Fibroblast of pulmonary artery (primary cell): ENCODE measurements around the gene MLF2.

ENCODE experiments used
- DNase-seq: peaks from one replicate; pipeline ENCODE4 v3.0.0-alpha.2; 2010; ENCODE audit warnings: low read depth
- H3K4me3 ChIP-seq: replicated peaks from 2 replicates; pipeline ENCODE4 v1.5.1; 2011; ENCODE audit warnings: low read depth, mild to moderate bottlenecking, control low read depth, low read length, moderate library complexity
- TF ChIP-seq, protein P1 (sequence below): IDR thresholded peaks from 2 replicates; pipeline ENCODE4 v1.5.1; 2011; ENCODE audit warnings: mild to moderate bottlenecking, control low read depth, low read length, inconsistent platforms; ENCODE audit errors: missing control alignments

The MLF2 gene, protein sequence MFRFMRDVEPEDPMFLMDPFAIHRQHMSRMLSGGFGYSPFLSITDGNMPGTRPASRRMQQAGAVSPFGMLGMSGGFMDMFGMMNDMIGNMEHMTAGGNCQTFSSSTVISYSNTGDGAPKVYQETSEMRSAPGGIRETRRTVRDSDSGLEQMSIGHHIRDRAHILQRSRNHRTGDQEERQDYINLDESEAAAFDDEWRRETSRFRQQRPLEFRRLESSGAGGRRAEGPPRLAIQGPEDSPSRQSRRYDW

DNA sequence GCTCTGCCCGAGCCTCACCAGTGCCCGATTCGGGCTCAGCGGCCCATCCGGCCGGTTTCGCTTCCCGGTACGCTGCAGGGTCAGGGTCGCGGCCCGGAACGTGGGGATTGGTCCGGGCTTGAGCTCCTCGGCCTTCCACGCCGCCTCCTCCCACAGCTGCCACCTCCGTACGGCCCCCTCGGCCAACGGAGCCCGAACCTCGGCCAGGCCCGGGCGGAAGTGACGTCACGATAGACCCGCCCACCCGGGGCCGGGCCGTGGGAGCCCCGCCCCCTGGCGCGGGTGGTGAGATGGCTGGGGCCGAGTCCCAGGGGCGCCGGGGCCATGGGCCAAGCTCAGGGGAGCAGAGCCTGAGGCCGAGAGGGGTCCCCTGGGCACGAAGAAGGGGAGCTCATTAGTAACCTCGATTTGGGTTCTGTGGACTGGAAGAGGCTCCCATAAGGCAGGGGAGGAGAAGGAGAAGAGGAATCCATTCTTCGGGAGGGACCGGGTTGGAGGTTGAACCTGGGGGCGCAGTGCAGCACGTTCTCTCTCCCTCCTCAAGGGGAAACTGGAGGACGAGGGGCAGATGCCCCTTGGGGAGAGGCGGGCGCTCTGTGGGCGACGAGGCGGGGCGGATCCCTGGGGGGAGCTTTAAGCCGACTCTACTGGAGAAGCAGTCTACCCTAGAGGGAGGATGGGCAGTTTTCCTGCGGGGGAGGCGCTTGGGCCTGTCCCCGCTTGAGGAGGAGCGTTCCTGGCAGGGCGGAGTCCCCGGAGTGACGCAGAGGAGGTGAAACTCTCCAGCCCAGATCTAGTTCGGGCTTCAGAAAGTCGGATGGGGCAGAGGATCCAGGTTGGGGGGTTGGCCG, at the start of gene MLF2:
TSS of gene MLF2 (minus strand) at position 221 of the 851 bp plus-strand sequence. CDS start 807 bp downstream, outside the sequence.
- H3K4me3 ChIP-seq: peak within 1 kb of the TSS; percentile 90
- DNase-seq: peak; percentile 99
- TF ChIP-seq, protein P1, sequence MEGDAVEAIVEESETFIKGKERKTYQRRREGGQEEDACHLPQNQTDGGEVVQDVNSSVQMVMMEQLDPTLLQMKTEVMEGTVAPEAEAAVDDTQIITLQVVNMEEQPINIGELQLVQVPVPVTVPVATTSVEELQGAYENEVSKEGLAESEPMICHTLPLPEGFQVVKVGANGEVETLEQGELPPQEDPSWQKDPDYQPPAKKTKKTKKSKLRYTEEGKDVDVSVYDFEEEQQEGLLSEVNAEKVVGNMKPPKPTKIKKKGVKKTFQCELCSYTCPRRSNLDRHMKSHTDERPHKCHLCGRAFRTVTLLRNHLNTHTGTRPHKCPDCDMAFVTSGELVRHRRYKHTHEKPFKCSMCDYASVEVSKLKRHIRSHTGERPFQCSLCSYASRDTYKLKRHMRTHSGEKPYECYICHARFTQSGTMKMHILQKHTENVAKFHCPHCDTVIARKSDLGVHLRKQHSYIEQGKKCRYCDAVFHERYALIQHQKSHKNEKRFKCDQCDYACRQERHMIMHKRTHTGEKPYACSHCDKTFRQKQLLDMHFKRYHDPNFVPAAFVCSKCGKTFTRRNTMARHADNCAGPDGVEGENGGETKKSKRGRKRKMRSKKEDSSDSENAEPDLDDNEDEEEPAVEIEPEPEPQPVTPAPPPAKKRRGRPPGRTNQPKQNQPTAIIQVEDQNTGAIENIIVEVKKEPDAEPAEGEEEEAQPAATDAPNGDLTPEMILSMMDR: no peak

DNA sequence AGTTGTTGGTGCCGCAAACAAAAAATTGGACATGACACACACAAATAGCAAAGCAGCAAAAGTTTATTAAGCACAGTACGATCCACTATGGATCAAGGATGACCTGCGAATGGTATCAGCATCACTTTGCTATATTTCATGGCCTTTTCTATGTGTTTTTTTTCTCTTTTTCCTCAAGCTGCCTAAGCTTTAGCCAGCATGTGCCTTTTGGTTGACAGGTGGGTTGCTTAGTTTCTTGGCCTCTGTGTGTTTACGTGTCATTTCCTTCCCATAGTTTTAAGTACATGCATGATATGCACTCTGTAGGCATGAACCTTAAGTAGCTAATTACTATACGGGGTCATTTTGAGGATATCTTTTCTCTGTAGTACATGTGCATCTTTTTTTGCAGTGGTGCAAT, 46.2 kb upstream of the MLF2 start:
- TF ChIP-seq, protein P1: no peak
- H3K4me3 ChIP-seq: no peak overlapping the region
- DNase-seq: no peak

DNA sequence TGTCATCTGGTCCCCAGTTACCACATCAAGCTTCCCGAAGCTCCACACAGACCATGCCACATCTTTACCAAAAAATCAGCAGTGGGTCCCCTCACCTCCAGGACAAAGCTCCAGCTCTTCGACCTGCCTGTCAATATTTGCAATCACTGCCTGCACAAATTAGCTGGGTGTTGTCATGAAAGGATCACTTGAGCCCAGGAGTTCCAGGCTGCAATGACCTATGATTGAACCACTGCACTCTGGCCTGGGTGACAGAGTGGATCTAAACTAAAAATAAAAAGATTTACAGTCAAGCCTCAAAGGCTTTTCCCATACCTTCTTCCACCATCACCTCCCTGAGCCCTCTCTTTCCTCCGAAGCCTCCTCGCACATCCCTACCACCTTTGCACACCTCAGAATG, 43.6 kb upstream of the MLF2 start:
- no peak for DNase-seq
- TF ChIP-seq, protein P1: no peak
- H3K4me3 ChIP-seq: no peak overlapping the region

DNA sequence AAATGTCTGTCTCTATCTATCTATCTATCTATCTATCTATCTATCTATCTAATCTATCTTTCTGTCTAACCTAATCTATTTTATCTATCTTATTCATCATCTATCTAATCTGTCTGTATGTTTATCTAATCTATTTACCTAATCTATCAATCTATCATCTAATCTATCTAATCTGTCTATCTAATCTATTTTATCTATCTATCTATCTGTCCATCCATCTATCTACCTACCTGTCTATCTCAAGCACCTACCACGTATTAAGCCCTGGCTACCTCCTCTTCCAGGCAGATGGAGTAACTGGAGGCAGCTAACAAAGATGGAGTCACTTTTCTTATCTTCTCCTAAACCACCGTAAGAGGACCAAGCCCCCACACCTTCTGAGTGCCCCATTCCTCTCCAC, 42.1 kb upstream of the MLF2 start:
- TF ChIP-seq, protein P1: no peak
- DNase-seq: no peak
- H3K4me3 ChIP-seq: no peak overlapping the region

DNA sequence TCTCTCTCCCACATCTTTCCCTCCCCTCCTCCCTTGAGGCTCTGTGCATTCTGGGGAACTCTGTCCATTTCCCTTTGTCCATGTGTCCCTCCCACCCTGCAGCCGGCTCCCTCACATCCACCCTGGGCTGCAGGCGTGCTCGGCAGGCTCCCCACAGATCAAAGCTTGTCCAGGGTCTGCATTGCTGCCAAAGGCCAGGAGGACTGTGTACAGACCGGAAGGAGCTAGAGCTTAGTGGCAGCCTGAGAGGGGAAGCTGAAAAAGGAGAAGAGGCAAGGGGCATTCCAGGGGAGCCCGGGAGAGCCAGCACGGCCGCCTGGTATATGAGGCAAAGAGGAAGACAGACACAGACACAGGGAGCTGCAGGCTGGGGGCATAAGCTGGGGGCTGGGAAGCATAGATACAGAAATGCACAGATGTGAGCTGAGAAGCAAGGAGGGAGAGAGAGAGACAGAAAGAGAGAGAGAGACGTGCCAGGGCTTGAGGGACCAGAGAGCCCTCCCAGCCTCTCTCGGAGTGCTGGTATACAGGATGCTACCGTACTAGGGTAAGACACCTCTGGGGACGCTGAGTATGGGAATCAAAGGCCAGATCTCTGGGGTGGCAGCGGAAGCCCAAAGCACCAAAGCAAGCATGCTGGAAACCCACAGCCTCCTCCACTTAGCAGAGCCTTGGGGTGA, 39.7 kb upstream of the MLF2 start:
- TF ChIP-seq, protein P1: no peak
- DNase-seq: peak; percentile 13
- H3K4me3 ChIP-seq: no peak overlapping the region

DNA sequence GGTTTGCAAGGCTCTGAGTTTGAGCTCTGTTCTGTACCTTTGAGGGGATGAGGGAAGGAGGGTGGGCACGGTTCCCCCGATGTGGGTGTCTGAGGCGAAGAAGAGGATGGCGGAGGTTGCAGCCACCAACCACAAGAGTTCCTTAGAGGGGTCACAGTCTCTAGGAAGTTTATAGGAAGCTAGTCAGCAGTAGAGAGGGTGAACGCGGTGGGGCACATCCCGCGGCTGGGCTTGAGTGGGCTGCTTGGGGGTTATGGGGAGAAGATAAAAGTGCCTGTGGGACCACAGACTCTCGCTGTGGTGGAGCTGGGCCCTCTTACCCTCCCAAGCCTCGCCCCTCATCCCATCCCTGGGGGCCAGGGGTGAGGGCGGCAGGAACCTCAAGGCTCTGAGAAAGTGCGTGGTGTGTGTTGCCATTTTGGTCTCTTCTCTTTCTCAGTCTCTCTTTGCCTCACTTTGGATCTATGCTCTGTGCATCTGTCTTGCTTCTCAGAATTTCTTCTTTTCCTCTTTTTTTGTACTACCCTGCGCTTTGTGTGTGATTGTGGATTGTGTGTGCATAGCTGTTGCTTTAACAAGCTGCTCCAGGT, 39.1 kb upstream of the MLF2 start:
- DNase-seq: no peak
- H3K4me3 ChIP-seq: no peak overlapping the region
- TF ChIP-seq, protein P1: no peak
